ENCODE data around the gene SYAP1.
"Not testable (repeated sequence)": the region's sequence is repeated elsewhere in the genome, so short reads cannot be mapped to it uniquely, and the experiment has no call there.

Gene SYAP1

DNA sequence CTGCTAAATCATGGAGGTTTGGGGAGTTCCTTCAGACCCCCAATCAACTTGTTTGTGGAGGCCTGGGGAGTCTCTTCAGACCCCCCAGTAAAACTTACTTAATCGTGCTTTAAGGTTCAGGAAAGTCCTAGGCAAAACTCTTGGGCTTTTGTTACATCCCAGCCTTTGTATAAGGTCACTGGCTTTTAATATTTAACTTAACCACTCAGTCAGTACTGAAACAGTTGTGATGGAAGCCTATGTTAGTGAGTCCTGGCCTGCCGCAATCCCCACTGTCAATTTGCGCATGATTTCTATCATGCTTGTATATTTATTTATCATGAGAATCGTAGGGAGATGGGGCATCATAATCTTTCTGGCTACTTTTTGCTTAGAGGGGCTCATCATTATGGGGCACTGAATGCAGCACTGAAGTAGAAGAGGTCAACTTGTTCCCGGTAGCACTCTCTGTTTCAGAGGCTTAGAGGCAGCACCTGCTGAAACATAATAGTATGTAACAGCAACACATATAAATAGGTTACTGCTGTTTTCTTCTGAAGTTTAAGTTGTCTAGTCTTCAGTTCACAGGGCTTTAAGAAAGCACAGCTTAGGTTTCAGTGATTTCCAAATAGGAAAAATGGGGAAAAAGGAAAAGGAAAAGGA lies 7.1 kb downstream of the SYAP1 start:
- DNase-seq: not testable (repeated sequence)

DNA sequence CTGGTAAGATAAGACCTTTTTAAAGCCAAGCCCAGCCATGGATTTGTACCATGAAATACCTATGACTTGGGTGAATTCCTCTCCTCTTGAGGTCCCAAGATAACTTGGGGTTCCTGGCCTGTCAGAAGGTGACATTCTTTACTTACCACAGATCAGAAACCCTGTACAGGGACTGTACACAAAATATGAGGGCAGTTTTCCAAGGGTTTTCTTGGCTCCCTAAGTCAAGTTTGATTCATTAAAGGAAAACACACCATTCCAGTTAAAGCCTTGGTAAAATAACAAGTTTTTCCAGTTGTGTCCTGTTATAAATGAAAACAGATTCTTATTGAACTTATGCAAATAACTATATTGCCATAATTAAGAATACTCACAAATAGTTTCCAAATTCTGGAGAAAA lies 8.2 kb downstream of the SYAP1 start:
- DNase-seq: no peak

DNA sequence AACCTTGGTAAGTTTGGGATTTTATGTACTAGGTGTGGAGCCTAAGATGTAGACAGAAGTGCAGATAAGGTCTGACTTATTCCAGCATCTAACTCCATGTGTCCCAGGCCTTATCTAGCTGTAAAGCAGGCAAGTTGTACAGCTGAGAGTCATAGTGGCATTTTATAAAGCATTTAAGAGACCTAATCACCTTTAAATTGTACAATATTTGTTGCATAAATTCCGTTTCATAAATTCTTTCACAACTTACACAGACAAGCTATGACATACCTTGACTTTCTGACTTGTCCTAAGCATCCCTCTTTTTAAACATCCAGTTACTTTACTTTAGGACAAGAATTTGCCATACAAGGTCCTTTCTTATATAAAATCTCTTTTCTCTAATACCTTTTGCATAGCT lies 11.0 kb downstream of the SYAP1 start:
- DNase-seq: no peak

DNA sequence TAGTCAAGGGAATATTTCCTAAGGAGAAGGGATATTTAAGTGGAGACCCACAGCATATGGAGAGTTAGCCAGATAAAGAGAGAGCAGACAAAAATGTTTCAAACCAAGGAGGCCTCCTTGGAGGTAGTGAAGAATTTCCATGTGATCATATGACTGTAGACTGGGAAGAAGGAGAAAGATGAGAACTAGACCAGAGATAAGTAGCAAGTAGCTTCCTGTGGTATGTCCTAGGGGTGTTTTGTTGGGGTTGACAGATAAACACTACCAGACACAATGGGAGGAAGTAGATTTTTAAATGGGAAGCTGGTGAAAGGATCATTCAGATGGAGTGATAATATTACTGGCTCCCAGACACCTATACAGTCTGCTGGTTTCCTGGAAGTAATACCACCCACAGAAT lies 13.6 kb downstream of the SYAP1 start:
- no peak for DNase-seq

DNA sequence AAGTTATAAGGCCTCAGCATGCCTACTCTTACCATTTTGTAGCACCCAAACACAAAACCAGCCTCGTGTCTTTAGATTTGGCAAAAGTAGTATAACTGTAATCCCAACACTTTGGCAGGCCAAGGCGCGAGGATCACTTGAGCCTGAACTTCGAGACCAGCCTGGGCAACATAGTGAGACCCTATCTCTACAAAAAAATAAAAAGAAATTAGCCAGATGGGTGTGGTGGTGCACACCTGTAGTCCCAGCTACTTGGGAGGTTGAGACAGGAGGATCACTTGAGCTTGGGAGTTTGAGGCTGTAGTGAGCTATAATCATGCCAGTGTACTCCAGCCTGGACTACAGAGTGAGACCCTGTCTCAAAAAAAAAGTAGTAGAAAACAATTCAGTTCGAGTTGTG lies 17.6 kb downstream of the SYAP1 start:
- DNase-seq: no peak

DNA sequence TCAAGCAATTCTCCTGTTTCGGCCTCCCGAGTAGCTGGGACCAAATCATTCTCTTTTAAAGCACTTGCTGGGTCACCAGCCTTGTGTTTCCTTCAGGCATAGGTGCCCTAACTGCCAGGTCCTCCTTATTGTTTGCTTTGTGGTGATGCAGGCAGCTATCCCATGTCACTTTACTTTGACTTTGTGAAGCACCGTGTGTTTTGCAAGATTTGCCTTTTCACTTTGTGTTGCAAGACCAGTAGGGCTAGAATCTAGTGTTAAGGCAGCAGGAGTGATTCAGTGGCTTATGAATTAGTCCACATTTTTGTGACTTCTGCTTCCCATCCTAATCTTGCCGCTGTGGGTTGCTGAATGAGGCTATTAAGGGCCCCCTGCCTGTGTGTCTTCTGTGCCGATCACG lies 20.2 kb downstream of the SYAP1 start:
- no peak for DNase-seq

DNA sequence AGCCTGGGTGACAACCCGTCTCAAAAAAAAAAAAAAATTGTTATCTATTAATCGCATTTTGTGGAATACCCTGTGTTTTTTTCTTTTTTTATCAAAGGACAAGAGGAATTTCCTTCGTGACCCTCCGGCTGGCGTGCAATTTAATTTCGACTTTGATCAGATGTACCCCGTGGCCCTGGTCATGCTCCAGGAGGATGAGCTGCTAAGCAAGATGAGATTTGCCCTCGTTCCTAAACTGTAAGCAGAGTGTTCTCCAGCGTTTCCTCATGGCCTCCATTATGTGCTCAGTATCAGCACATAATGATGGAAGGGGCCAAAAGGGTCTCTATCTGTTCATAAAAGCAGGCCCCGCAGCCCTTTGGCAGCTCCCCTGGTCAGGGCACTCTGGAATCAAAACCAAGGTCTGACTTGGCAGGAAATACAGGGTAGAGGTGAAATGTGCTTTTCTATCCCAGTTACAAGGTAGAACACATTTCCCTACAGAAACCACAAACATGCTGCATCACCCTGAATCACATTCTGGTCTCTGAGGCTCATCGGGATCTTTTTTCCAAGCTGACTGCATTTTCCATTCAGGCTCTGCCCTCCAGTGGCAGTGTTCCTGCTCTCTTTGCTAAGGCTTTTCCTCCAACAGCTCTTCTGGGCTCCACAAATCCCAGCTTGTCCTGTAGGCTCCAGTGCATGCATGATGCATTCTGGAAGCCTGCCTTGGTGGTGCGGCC lies 24.4 kb downstream of the SYAP1 start:
- no peak for DNase-seq

DNA sequence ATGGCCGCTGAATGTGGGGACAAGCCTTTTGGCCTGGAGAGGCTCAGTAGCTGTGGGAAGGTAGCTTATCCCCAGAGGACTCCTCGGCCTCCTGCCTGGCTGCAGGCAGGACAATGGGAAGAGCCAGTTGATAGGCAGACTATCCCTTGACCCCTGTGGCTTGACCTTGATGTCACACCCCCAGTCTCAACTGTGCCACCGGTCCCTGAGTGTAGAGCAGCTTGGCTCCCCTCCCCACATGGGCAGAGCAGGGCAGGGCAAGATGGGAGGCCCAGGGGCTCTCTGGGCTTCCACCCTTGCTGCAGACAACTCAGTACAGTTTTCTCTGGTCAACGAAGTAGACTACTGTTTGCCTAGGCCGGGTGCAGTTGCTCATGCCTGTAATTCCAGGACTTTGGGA lies 25.7 kb downstream of the SYAP1 start:
- no peak for DNase-seq

DNA sequence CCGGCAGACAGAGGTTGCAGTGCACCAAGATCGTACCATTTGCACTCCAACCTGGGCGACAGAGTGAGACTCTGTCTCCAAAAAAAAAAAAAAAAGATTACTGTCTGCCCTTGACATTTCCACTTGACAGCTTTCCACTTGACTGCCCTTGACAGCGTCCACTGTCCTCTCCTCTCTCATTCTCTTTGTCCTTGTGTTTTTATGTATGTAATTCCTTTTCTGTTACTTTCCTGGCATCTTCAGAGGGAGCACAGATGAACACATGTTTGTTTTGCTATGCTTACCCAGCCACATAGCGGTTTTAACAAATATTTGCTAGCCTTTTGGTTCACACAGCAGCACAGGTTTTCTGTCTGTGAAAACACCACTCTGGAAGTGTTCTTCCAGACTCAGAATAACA lies 26.2 kb downstream of the SYAP1 start:
- no peak for DNase-seq

DNA sequence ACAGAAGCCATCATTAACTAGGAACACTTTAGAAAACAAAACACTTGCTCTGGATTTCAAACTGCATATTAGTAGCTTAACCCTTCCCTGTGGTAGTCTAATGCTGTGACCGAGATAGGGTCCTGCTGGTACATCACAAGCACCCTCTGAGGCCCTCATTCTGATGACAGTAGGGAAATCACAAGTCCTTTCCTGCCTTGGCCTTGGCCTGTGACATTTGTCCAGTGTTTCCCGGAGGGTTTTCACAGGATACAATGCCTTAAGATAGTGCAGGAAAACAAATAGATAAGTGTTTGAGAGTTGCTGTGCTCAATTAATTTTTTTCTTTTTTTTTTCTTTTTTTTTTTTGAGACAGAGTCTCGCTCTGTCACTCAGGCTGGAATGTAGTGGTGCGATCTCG lies 29.0 kb downstream of the SYAP1 start:
- DNase-seq: no peak

DNA sequence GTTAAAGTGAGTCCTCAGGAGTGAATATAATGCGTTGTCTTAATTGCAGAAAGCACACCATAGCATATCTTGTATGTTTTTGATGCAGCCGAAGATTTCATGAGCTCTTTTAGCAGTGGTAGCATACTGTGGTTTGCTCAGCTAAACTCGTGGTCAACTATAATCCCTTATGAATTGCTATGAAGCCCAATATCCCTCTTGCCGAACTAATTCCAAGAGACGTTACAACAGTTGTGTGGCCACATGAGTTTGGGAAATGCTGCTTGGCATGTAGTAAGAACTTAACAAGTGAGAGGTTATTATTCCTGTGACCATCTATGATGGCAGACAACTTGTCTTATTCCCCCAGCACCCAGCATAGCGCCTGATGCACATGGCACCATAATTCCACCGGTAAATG lies 30.7 kb downstream of the SYAP1 start:
- no peak for DNase-seq

DNA sequence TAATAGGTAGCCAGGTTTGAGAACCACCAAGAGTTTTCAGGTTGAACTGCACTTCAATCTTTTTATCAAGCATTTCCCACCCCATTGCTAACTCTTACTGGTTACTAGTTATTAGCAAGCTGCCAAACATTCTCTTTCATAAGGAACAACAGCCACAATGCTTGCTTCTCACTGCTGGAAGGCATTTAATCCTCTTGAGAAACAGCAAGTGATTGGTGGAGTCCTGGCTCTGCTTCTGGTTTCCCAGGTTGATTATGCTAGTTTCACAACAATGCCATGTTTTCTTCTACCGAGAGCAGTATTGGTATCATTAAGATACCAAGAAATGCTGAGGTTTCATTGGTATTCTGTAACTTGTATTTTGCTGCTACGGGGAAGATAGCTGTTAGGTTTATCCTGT lies 34.6 kb downstream of the SYAP1 start:
- DNase-seq: no peak

DNA sequence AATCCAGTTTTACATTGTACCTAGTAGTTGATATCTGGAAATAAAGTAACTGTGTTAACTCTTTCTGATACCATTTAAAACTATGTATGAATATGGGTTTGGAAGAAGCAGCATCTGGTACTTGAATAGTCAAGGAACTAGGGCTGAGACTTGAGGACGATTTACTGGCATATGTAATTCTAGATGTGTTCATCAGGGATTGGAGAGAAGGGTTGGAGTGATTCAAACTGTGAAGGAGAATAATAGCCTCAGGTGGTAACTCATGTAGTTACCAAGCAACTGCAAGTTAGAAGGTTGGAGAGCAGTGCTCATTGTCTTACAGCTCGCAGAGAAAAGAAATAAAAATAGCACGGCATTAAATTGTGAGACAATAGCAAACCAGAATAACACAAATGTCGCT lies 37.3 kb downstream of the SYAP1 start:
- DNase-seq: no peak

DNA sequence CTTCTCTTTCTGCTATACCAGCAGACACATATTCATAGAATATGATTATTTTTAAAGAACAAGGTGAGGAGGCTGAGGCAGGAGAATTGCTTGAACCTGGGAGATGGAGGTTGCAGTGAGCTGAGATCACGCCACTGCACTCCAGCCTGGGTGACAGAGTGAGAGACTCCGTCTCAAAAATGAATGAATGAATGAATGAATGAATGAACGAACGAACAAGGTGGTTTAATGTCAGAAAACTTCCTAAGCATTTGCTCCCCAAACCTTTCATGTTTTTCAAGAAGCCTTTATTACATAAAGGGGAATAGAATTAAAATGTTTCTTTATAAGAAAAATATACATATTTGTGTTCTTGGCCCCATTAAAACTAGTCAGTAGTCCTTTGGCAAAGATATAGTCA lies 42.1 kb downstream of the SYAP1 start:
- not testable (repeated sequence) for DNase-seq

DNA sequence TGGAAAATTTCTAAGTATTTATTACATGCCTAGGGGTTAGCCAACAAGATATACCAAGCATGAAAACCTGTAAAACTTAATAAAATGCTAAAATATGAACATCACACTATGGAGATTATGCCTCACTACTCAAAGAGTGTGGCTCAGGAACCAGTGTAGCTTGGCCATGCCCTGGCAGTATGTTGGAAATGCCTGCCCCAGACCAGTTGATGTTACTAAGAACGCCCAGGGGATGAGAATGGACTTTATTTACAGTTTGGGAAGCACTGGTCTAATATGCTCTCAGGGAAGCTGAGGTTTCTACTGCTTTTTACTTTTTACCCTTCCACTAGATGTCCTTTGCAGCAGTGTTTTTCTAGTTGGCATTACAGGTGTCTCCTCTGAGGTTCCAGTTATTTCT lies 43.2 kb downstream of the SYAP1 start:
- DNase-seq: no peak

DNA sequence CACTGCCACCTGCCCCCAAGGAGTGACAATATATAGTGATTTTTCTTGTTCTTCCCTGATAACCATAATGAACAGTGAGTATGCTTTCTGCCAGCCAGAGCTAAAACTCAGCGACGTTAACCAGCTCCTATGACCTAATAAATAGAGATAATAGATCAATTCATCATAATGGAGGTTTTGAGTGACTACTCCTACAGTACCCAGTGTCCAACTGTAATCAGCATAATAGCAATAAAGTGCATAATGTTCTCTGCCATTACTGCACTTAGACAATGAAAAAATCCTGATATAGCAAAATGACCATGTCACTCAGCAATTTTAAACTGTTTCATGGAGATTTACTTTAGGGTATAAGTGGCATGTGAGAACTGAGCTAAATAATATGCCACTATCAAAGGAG lies 46.2 kb downstream of the SYAP1 start:
- no peak for DNase-seq

DNA sequence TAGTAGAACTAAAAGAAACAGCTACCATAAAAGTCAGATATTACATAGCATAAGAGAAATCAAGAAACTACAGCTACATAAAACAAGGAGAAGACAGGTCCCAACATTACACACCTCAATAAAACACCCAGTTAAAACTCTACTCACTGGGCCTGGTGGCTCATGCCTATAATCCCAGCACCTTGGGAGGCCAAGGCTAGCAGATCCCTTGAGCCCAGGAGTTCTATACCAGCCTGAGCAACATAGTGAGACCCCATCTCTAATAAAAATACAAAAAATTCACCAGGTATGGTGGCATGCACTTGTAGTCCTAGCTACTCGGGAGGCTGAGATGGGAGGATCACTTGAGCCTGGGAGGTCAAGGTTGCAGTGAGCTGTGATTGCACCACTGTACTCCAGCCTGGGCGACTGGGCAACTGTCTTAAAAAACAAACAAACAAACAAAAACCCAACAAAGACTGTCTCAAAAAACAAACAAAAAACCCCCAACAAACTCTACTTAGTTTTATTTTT lies 51.6 kb downstream of the SYAP1 start:
- DNase-seq: no peak

DNA sequence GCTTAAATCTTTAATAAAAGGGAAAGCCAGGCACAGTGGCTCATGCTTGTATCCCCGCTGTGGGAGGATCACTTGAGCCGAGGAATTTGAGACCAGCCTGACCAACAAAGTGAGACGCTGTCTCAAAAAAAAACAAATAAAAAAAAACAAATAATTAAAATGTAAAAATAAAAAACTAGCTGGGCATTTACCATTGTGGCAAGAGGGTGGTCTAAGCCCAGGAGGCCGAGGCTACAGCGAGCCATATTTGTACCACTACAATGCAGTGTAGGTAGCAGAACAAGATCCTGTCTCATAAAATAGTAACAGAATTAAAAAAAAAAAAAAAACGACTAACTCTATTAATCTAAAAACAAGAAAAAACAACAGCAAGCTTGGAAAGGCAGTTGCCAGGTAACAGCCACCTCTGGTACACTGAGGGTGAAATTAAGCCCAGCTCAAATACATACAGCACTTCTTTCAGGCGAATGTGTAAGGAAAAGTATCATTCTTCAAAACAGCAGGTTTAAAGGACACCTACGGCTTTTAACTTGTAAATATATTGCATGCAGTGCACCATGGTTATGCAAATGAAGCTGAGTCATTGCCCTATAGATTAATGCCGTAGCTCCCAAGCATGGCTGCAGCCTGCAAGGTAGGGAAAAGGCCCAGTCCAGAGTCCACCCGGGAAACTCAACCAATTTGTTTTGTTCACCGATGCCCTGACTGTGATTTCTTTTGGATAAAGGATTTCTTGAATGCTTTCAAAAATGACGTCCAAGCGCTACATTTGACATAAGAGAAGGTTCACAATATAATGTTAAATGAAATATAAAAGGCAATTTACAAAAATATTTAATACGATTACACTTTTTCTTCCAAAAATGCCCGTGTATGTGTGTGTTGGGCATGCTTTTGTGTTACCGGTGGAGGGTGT lies 52.3 kb downstream of the SYAP1 start:
- DNase-seq: no peak

DNA sequence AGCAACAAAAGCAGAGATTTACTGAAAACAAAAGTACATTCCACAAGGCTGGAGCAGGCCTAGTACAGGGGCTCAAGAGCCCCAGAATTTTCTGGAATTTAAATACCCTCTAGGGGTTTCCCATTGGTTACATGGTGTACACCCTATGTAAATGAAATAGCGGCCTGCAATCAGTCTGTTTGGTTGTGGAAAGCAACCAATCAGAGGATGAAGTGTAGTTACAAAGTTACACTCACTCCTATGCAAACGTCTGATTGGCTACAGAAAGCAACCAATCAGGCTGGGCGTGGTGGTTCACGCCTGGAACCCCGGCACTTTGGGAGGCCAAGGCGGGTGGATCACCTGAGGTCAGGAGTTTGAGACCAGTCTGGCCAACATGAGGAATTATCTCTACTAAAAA lies 53.0 kb downstream of the SYAP1 start:
- no peak for DNase-seq

DNA sequence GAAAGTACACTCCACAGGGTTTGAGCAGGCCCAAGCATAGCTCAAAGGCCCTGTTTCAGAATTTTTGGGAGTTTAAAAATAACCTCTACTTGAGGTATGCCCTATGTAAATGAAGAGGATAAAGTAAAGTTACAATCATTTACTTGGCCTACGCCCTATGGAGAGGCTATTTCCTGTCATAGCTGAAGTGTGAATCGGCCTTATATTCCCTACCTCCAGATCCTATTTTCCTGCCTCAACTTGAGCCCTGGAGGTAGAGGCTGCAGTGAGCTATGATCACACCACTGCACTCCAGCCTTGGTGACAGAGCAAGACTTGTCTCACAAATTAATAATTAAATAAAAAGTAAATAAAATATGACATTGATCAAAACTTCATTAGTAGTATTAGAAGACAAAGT lies 55.3 kb downstream of the SYAP1 start:
- DNase-seq: no peak

DNA sequence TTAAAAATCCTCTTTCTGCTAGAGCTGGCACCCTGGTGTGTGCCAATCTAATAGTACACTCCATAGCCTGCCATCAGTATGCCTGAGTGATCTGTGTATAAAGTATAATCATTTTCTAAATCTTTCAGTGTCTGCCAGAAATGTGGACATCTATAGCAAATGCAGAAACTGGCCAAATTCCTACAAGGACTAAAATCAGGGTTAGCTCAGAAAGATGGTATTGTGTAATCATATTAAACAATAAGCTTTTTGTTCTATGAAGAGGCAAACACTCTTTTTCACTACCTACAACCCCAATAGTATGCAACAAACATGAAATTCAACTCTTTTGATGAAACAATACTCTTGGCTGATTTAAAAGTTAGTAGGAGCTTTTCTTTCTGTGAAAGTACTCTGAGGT lies 59.1 kb downstream of the SYAP1 start:
- DNase-seq: no peak

DNA sequence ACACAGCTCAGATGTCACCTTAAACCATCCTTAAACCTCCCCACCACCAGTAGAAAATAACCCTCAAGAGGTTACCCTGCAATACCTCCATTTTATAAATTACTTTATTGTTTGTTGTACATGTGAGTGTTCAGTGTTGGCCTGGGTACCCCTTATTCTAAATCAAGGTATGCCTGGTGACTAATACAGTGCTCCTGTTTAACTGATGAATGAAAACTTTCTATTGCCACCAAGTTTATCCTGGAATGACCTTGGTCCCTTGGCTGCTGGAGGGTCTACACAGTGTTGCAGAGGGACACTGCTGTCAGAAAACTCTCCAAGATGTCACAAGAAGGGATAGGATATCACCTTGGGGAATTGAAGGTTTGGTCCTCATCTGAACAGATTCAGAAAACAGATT lies 59.6 kb downstream of the SYAP1 start:
- DNase-seq: no peak

DNA sequence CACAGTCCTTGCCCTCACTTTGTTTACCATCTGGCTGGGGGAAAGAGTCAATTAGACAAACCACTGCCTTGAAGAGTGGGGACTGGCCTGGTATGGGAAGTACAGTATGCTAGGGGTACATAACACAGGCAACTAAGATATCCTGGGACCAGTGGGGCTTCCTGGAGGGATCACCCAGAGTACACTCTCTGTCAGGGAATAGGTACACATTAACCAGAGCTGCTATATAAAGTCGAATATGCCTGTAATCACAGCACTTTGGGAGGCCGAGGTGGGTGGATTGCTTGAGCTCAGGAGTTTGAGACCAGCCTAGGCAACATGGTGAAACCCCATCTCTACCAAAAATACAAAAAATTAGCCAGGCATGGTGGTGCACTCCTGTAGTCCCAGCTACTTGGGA lies 60.4 kb downstream of the SYAP1 start:
- DNase-seq: not testable (repeated sequence)

DNA sequence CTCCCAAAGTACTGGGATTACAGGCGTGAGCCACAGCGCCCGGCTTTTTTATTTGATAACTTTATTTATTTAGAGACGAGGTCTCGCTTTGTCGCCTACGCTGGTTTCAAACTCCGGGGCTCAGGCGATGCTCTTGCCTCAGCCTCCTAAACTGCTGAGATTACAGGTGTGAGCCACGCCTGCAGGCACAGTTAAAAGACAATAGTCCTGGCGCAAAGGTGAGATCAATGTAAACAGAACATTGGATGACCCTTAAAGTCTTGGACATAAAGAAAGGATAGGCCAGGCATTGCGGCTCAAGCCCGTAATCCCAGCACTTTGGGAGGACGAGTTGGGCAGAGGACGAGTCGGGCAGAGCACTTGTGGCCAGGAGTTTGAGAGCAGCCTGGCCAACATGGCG lies 64.0 kb downstream of the SYAP1 start:
- no peak for DNase-seq
